Measurements from ENCODE around the gene ST6GALNAC5.

GRCh38 chr1:77081834-77082233, 214.6 kb downstream of the ST6GALNAC5 start:
- TF ChIP-seq CTCF (IDR thresholded peaks at IDR 0.05) (no peak), POLR2A (IDR thresholded peaks at IDR 0.05) (no peak)

All from Peyer's patch (tissue), 4 donors.